ENCODE results near the gene CNOT9. TPM values are rescaled to one million over a fixed set of nuclear protein-coding genes. Genes with fewer than 3 reads are reported as not detected.

CNOT9 gene
- total RNA-seq, 2 experiments from 2014 or later: 71.0 to 80.9 TPM

- POLR2A ChIA-PET: no interaction called here
- H3K27ac Mint-ChIP-seq: peak overlapping the region; percentile 31
- no peak overlapping the region for H3K4me3 Mint-ChIP-seq
- H3K9me3 Mint-ChIP-seq: no peaks in the 10 kb centered on the region
- H3K4me1 Mint-ChIP-seq: no peaks in the 10 kb centered on the region
- CTCF ChIA-PET: interaction anchor here (0.6 to 1.5 kb wide), 4 partner anchors 9 to 176 kb away, joined by 3 to 5 read pairs (median 3); partner anchors contain the start of gene PLCD4
- peaks cover 44% of the 10 kb centered on the region for H3K36me3 Mint-ChIP-seq (ENCODE audit: low read depth)
- H3K27me3 Mint-ChIP-seq: no peaks in the 10 kb centered on the region
- no peak for DNase-seq
Observed at GRCh38 chr2:218642121-218642656, 73.5 kb downstream of the CNOT9 start.

DNA sequence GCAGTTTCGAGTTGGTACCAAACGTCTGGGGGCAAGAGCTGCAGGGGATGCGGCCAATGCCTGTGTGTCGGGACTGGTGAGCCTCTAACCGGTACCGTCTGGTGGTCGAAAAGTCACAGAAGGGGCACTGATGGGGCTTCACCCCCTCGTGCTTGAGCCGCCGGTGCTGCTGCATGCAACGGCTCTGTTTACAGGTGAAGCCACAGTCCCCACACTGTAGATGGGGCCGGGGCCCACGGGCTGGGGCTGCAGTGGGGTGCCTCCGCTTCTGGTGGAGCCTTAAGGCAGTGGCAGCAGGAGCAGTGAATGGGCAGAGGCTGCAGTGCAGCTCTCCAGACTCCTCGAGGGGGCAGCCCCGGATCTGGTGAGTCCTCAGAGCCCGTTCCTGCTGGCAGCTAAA, 74.1 kb downstream of the CNOT9 start:
- Mint-ChIP-seq H3K27me3 (no peaks in the 10 kb centered on the region), H3K9me3 (no peaks in the 10 kb centered on the region), H3K36me3 (ENCODE audit: low read depth) (peaks cover 43% of the 10 kb centered on the region), H3K4me1 (no peaks in the 10 kb centered on the region), H3K27ac (no peak overlapping the region), H3K4me3 (no peak overlapping the region)
- CTCF ChIA-PET: interaction anchor here (0.6 to 1.5 kb wide), 3 partner anchors 10 to 176 kb away, joined by 3 to 5 read pairs (median 3); no protein-coding TSS in a partner anchor
- POLR2A ChIA-PET: no interaction called here
- no peak for DNase-seq

GRCh38 chr2:218643751-218644310, 75.2 kb downstream of the CNOT9 start:
- CTCF ChIA-PET: interaction anchor here (1.0 to 1.7 kb wide), 3 partner anchors 10 to 28 kb away, joined by 3 to 4 read pairs (median 3); partner anchors contain the start of genes RNF25 and STK36
- Mint-ChIP-seq H3K36me3 (ENCODE audit: low read depth) (peaks cover 48% of the 10 kb centered on the region), H3K27me3 (no peaks in the 10 kb centered on the region), H3K4me1 (peaks cover 6% of the 10 kb centered on the region), H3K27ac (no peak overlapping the region), H3K4me3 (no peak overlapping the region), H3K9me3 (no peaks in the 10 kb centered on the region)
- DNase-seq: no peak
- POLR2A ChIA-PET: no interaction called here

- Mint-ChIP-seq H3K27ac (no peak overlapping the region), H3K4me1 (peaks cover 6% of the 10 kb centered on the region), H3K9me3 (no peaks in the 10 kb centered on the region), H3K27me3 (no peaks in the 10 kb centered on the region), H3K4me3 (no peak overlapping the region), H3K36me3 (ENCODE audit: low read depth) (peaks cover 48% of the 10 kb centered on the region)
- POLR2A ChIA-PET: no interaction called here
- CTCF ChIA-PET: interaction anchor here (1.0 to 1.7 kb wide), 3 partner anchors 10 to 27 kb away, joined by 3 to 4 read pairs (median 3); partner anchors contain the start of genes RNF25 and STK36
- DNase-seq: no peak
Observed at GRCh38 chr2:218644721-218645120, 76.1 kb downstream of the CNOT9 start.

GRCh38 chr2:218645126-218645525, 76.5 kb downstream of the CNOT9 start:
- H3K36me3 Mint-ChIP-seq (ENCODE audit: low read depth): peaks cover 48% of the 10 kb centered on the region

More at GRCh38 chr2:218645126-218645525, 76.5 kb downstream of the CNOT9 start:
- DNase-seq: no peak
- ChIA-PET POLR2A (no interaction called here), CTCF (interaction anchor here (1.1 to 1.7 kb wide), 4 partner anchors 11 to 63 kb away, joined by 3 to 4 read pairs (median 4); no protein-coding TSS in a partner anchor)
- no peaks in the 10 kb centered on the region for H3K27me3 Mint-ChIP-seq
- peaks cover 6% of the 10 kb centered on the region for H3K4me1 Mint-ChIP-seq
- no peak overlapping the region for H3K27ac Mint-ChIP-seq
- H3K4me3 Mint-ChIP-seq: no peak overlapping the region
- no peaks in the 10 kb centered on the region for H3K9me3 Mint-ChIP-seq

Other genes with a start within 250 kb of the CNOT9 start
- not detected for gene CATIP, start 212.0 kb upstream of the CNOT9 start, total RNA-seq
- under 1 TPM; 0.17 TPM for gene SLC11A1, start 186.6 kb upstream of the CNOT9 start, total RNA-seq
- 100 to 1,000 TPM; 186 to 208 TPM for gene CTDSP1, start 169.0 kb upstream of the CNOT9 start, total RNA-seq
- gene VIL1, start 149.7 kb upstream of the CNOT9 start, total RNA-seq: under 1 TPM in 1 of 2 experiments, not detected in 1; 0.17 TPM
- 10 to 100 TPM; 27.4 to 30.5 TPM for gene USP37, start 488 bp upstream of the CNOT9 start, total RNA-seq
- gene PLCD4, start 39.1 kb downstream of the CNOT9 start, total RNA-seq: under 1 TPM; 0.15 to 0.30 TPM
- gene ZNF142, start 90.8 kb downstream of the CNOT9 start, total RNA-seq: 10 to 100 TPM; 46.8 to 48.6 TPM
- gene BCS1L, start 90.8 kb downstream of the CNOT9 start, total RNA-seq: 10 to 100 TPM; 53.4 to 58.6 TPM
- 10 to 100 TPM; 20.6 to 29.8 TPM for gene RNF25, start 103.2 kb downstream of the CNOT9 start, total RNA-seq
- gene STK36, start 103.2 kb downstream of the CNOT9 start, total RNA-seq: 10 to 100 TPM; 14.6 to 17.3 TPM
- 10 to 100 TPM; 31.6 TPM for gene TTLL4, start 142.0 kb downstream of the CNOT9 start, total RNA-seq
- gene CYP27A1, start 213.3 kb downstream of the CNOT9 start, total RNA-seq: under 1 TPM; 0.08 to 0.22 TPM